Measurements from ENCODE around the gene STAC3. TPM values are rescaled to one million over a fixed set of nuclear protein-coding genes. Genes with fewer than 3 reads are reported as not detected.

The STAC3 gene
- total and polyA plus RNA-seq, 10 of the 15 experiments (the other 5 are each of a cell fraction or from before 2014, with no cell fraction given) = 0.49 to 9.9 (median 3.8) TPM

DNA sequence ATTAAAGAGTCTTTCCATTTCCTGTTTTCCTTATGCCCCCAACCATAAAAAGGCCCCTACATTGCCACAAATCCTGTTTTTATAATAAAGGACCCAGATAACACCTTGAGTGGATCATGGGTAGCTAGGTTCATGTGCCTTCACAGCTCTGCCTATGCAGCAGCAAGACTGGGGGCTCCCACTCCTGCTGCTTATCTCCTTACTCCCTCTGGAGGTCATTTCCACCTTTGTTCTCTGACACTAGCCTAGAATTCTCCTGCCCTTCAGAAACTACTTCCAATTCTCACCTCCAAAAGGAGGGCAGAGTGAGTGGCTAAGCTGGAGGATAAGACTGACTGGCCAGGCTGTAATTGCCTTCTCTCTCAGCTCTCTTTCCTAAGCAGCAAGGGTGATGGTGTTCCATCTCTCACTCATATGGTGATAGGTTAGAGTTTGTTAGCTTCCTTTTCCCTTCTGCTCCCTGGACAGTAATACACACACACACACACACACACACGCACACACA is 20.0 kb upstream of the STAC3 start (continued):
- TF ChIP-seq BHLHE40 (IDR thresholded peaks at IDR 0.05; ENCODE audit: borderline replicate concordance in 1 of 2, low read depth in 2 of 2, low read length in 1 of 2) (no peak), EP300 (IDR thresholded peaks at IDR 0.05; ENCODE audit: borderline replicate concordance in 1 of 2, control insufficient read depth in 1 of 2, low read depth in 2 of 2, low read length in 2 of 2) (no peak), SMARCA5 (IDR thresholded peaks at IDR 0.05) (no peak), TARDBP (IDR thresholded peaks at IDR 0.05; ENCODE audit: borderline replicate concordance) (no peak), FOXK2 (IDR thresholded peaks at IDR 0.05) (no peak), POLR2AphosphoS5 (IDR thresholded peaks at IDR 0.05; ENCODE audit: low read length) (no peak), YY1 (IDR thresholded peaks at IDR 0.05; ENCODE audit: low read depth, low read length) (no peak), BCL11A (IDR thresholded peaks at IDR 0.05; ENCODE audit: low read depth, low read length) (no peak)
- TF ChIP-seq, protein P1, sequence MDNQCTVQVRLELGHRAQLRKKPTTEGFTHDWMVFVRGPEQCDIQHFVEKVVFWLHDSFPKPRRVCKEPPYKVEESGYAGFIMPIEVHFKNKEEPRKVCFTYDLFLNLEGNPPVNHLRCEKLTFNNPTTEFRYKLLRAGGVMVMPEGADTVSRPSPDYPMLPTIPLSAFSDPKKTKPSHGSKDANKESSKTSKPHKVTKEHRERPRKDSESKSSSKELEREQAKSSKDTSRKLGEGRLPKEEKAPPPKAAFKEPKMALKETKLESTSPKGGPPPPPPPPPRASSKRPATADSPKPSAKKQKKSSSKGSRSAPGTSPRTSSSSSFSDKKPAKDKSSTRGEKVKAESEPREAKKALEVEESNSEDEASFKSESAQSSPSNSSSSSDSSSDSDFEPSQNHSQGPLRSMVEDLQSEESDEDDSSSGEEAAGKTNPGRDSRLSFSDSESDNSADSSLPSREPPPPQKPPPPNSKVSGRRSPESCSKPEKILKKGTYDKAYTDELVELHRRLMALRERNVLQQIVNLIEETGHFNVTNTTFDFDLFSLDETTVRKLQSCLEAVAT (IDR thresholded peaks at IDR 0.05) = no peak

DNA sequence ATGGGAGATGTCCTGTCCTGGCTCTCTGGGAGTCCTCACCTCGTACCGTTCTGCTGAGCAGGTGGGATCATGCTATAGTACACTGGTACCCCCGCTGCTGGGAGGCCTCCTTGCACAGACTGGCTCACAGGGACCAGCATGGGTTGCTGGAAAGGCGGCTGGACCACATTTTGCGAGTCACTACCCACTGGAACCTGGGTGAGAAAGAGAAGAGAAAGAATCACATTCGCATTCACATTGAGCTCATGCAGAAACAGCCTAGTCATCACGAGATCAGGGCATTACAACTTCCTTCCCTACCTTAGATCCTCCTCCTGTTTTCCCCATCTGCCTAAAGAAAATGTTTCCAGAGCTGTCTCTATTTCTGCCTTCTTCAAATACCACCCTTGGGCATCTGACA is 17.3 kb upstream of the STAC3 start:
- intact Hi-C loops (cut with micrococcal nuclease; ENCODE audit: unreplicated experiment) (no loop called here), in situ Hi-C loops (cut with MboI) (no loop called here)
- no peaks in the 10 kb centered on the region for H3K4me1 ChIP-seq (ENCODE audit: control insufficient read depth, insufficient read depth, low read length)
- SMC1A ChIA-PET (ENCODE audit: uncharacterized antibody, unreplicated experiment) = interaction anchor here (9.5 kb wide), 1 partner anchor 185 kb away, joined by 134 read pairs; the partner anchor contains the start of gene INHBE
- no peak overlapping the region for H3K9ac ChIP-seq (ENCODE audit: control insufficient read depth, insufficient read depth, low read length)
- no peak for ATAC-seq
- H2AFZ ChIP-seq (ENCODE audit: control insufficient read depth, low read depth, low read length) = no peak overlapping the region
- H3K27ac ChIP-seq (ENCODE audit: control insufficient read depth, insufficient read depth) = no peak overlapping the region
- no peak for DNase-seq (ENCODE audit: low read depth, low spot score)
- no peaks in the 10 kb centered on the region for H4K20me1 ChIP-seq (ENCODE audit: control insufficient read depth, insufficient read depth)
- POLR2A ChIA-PET = no interaction called here
- peaks cover 8 to 15% of the 10 kb centered on the region in 2 experiments; a peak in 3 of 4 replicates for H3K36me3 ChIP-seq (ENCODE audit: control insufficient read depth in 2 of 2, insufficient read depth in 2 of 2, low read length in 1 of 2)
- no peaks in the 10 kb centered on the region for H3K79me2 ChIP-seq (ENCODE audit: control insufficient read depth, insufficient read depth, low read length)
- BruUV-seq (replicated peaks) = no TSS peak
- no peak for FAIRE-seq
- WGBS (ENCODE audit: insufficient coverage, insufficient replicate concordance, low lambda C conversion rate, missing lambda C conversion rate) = 73% methylated on average over 7 of the region's 7 CpGs
- H3K4me3 ChIP-seq = no peak overlapping the region
- RAD21 ChIA-PET (ENCODE audit: unreplicated experiment) = no interaction called here
- no peaks in the 10 kb centered on the region for H3K27me3 ChIP-seq (replicated peaks in 1 of 2; ENCODE audit: control insufficient read depth in 2 of 2, insufficient read depth in 2 of 2, low read length in 1 of 2)
- H3K4me2 ChIP-seq (ENCODE audit: control insufficient read depth, insufficient read depth) = no peak overlapping the region
- no peaks in the 10 kb centered on the region for H3K9me3 ChIP-seq (replicated peaks; ENCODE audit: control insufficient read depth, insufficient read depth, low read length)
- CTCF ChIA-PET = no interaction called here
- TF ChIP-seq CREB1 (IDR thresholded peaks at IDR 0.05; ENCODE audit: low read depth) (no peak), ETV6 (conservative IDR thresholded peaks at IDR 0.05 in 1 of 2, IDR thresholded peaks at IDR 0.05 in 1 of 2; ENCODE audit: borderline replicate concordance in 1 of 2, low read depth in 1 of 2) (no peak), PAX8 (IDR thresholded peaks at IDR 0.05) (no peak), PRDM15 (CRISPR knock-in tag; IDR thresholded peaks at IDR 0.05) (no peak), JUND (IDR thresholded peaks at IDR 0.05; ENCODE audit: low read depth, low read length) (no peak), ZBTB4 (CRISPR knock-in tag; IDR thresholded peaks at IDR 0.05) (no peak)

All from GM12878 (cell line).